ENCODE data around the gene HOXB2. TPM values are rescaled to one million over a fixed set of nuclear protein-coding genes. Genes with fewer than 3 reads are reported as not detected.

HOXB2 gene
- total RNA-seq, 1 experiment from 2014 or later = 0.31 TPM

DNA sequence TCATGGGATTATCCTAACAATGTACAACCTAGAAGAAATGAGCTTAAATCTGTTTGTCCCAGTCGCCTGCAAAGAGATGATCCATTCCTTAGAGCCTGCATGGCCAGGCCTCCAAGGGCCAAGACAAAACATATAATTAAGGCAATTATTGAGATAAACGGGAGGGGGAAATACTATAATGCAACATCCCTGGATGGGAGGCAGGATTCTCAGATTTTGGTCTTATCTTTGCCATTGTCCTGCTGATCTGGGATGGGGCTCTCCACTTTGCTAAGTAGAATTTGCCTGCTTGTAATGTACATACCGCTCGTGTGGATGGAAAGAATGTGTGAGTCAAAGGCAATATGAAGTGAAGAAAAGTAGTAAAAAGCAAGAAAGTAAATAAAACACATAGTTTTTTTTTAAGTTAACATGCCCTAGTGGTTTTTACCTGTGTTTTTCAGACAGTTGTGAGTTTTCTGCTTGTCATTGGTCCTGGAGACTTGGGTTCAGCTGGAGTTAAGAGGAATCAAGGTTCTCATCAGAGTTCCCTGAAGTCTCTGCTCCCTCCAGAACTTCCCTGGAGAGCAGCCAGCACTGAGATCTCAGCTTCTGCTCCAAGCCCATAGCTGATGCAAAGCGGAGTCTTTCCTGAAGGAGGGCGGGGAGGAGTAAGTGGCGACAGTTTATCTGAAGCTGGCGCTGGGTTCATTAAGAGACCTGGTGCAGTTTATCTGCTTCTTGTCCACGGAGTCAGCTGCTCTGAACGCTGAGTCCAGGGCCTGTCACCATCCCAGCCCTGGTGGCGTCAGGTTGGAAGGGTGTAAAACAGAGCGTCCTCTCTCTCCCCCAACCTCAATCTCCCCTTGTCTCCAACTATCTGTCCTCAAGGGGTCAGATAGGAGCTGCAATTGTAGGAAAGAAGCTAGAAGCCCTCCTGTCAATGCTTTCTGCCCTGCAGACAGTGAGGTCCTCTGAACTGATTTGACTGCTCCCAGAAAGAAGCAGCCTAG, 44.2 kb downstream of the HOXB2 start:
- Histone ChIP-seq H3F3A (ENCODE audit: insufficient read depth, low read depth) (peaks cover 59% of the 10 kb centered on the region), H3K79me2 (ENCODE audit: low read depth) (no peaks in the 10 kb centered on the region), H3K36me3 (ENCODE audit: low read depth) (no peaks in the 10 kb centered on the region), H3K9me3 (ENCODE audit: insufficient read depth, low read depth) (no peaks in the 10 kb centered on the region), H3K27ac (no peak overlapping the region), H3K9me2 (ENCODE audit: insufficient read depth) (no peaks in the 10 kb centered on the region), H4K20me1 (ENCODE audit: insufficient read depth) (no peaks in the 10 kb centered on the region), H3K4me1 (replicated peaks; ENCODE audit: insufficient read depth) (peaks cover 78% of the 10 kb centered on the region), H2AFZ (no peak overlapping the region), H3K4me2 (no peak overlapping the region), H3K27me3 (ENCODE audit: insufficient read depth, low read depth) (no peaks in the 10 kb centered on the region), H3K4me3 (no peak overlapping the region)
- ChIA-PET POLR2A (ENCODE audit: unreplicated experiment) (no interaction called here), CTCF (interaction anchor here (0.6 kb wide), 1 partner anchor 29 kb away, joined by 13 read pairs; no protein-coding TSS in a partner anchor)
- DNase-seq = no peak
- BruUV-seq (replicated peaks) = no TSS peak
- TF ChIP-seq EZH2 (IDR thresholded peaks at IDR 0.05; ENCODE audit: low read depth) = no peak
- intact Hi-C loops (cut with micrococcal nuclease; ENCODE audit: unreplicated experiment) = no loop called here

DNA sequence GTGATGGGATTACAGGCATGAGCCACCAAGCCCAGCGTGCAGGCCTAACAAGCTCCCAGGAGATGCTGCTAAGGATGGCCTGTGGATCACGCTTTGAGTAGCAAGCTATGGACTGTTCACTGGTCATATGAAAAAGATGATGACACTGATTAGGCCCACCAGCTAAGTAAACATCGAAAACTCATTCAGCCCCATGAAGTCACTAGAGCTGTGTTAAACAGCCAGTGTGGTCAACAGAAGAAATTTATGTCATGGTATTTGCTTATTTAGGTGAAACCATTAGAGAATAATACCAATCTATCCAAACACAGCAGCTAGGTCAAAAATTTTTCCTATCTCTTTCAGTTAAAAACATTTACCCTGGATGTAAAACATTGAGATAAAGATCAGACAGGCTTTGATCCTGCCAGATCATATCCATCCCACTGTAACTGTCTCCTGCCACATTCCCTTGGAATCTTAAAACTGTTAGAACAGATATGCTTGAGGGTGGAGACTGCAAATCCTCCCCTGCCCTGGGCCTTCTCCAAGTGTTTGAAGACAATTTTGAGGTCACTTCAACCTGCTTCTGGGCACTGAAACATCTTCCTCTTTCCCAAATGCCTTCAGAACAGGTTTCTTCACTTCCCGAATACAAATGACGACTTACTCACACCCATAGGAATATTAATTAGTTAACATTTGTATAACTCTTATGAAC, 45.0 kb downstream of the HOXB2 start:
- no TSS peak for BruUV-seq (replicated peaks)
- Histone ChIP-seq H3K4me3 (no peak overlapping the region), H3F3A (ENCODE audit: insufficient read depth, low read depth) (peaks cover 52% of the 10 kb centered on the region), H2AFZ (no peak overlapping the region), H3K36me3 (ENCODE audit: low read depth) (no peaks in the 10 kb centered on the region), H3K79me2 (ENCODE audit: low read depth) (no peaks in the 10 kb centered on the region), H4K20me1 (ENCODE audit: insufficient read depth) (no peaks in the 10 kb centered on the region), H3K9me3 (ENCODE audit: insufficient read depth, low read depth) (no peaks in the 10 kb centered on the region), H3K27ac (0 out of 2 replicates have a peak overlapping the region, but pooled peaks have one; percentile 79), H3K9me2 (ENCODE audit: insufficient read depth) (no peaks in the 10 kb centered on the region), H3K27me3 (ENCODE audit: insufficient read depth, low read depth) (no peaks in the 10 kb centered on the region), H3K4me1 (replicated peaks; ENCODE audit: insufficient read depth) (peaks cover 78% of the 10 kb centered on the region), H3K4me2 (0 out of 2 replicates have a peak overlapping the region, but pooled peaks have one; percentile 74)
- intact Hi-C loops (cut with micrococcal nuclease; ENCODE audit: unreplicated experiment) = no loop called here
- TF ChIP-seq, protein P1, sequence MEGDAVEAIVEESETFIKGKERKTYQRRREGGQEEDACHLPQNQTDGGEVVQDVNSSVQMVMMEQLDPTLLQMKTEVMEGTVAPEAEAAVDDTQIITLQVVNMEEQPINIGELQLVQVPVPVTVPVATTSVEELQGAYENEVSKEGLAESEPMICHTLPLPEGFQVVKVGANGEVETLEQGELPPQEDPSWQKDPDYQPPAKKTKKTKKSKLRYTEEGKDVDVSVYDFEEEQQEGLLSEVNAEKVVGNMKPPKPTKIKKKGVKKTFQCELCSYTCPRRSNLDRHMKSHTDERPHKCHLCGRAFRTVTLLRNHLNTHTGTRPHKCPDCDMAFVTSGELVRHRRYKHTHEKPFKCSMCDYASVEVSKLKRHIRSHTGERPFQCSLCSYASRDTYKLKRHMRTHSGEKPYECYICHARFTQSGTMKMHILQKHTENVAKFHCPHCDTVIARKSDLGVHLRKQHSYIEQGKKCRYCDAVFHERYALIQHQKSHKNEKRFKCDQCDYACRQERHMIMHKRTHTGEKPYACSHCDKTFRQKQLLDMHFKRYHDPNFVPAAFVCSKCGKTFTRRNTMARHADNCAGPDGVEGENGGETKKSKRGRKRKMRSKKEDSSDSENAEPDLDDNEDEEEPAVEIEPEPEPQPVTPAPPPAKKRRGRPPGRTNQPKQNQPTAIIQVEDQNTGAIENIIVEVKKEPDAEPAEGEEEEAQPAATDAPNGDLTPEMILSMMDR (conservative IDR thresholded peaks at IDR 0.05) = no peak
- no peak for TF ChIP-seq EZH2 (IDR thresholded peaks at IDR 0.05; ENCODE audit: low read depth)
- no peak for DNase-seq
- POLR2A ChIA-PET (ENCODE audit: unreplicated experiment) = no interaction called here
- CTCF ChIA-PET = no interaction called here

DNA sequence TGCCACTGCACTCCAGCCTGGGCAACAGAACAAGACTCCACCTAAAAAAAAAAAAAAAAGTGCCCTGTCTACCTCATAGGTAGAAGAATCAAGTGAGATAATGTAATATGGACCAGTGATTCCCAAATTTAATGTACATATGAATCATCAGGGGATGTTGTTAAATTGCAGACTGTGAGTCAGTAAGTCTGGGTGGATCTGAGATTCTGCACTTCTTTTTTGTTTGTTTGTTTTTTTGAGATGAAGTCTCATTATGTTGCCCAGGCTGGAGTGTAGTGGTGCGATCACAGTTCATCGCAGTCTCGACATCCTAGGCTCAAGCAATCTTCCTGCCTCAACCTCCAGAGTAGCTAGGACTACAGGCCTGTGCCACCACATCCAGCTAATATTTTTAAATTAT, 45.7 kb downstream of the HOXB2 start:
- H3K27ac ChIP-seq = peak overlapping the region; percentile 79; the same call in 1 of the 2 replicates
- peak overlapping the region; percentile 74 for H3K4me2 ChIP-seq
- intact Hi-C loops (cut with micrococcal nuclease; ENCODE audit: unreplicated experiment) = no loop called here
- BruUV-seq (replicated peaks) = no TSS peak
- no peaks in the 10 kb centered on the region for H3K9me2 ChIP-seq (ENCODE audit: insufficient read depth)
- peak in 1 of 2 experiments; percentile 87 for DNase-seq
- H3K79me2 ChIP-seq (ENCODE audit: low read depth) = no peaks in the 10 kb centered on the region
- ChIA-PET CTCF (interaction anchor here (0.9 kb wide), 1 partner anchor 163 kb away, joined by 3 read pairs; no protein-coding TSS in a partner anchor), POLR2A (ENCODE audit: unreplicated experiment) (no interaction called here)
- no peaks in the 10 kb centered on the region for H3K9me3 ChIP-seq (ENCODE audit: insufficient read depth, low read depth)
- no peaks in the 10 kb centered on the region for H4K20me1 ChIP-seq (ENCODE audit: insufficient read depth)
- H2AFZ ChIP-seq = no peak overlapping the region
- peaks cover 53% of the 10 kb centered on the region for H3F3A ChIP-seq (ENCODE audit: insufficient read depth, low read depth)
- H3K4me3 ChIP-seq = no peak overlapping the region
- TF ChIP-seq EZH2 (IDR thresholded peaks at IDR 0.05; ENCODE audit: low read depth) = no peak
- TF ChIP-seq, protein P1 (conservative IDR thresholded peaks at IDR 0.05) = no peak
- peaks cover 78% of the 10 kb centered on the region for H3K4me1 ChIP-seq (replicated peaks; ENCODE audit: insufficient read depth)
- no peaks in the 10 kb centered on the region for H3K36me3 ChIP-seq (ENCODE audit: low read depth)
- H3K27me3 ChIP-seq (ENCODE audit: insufficient read depth, low read depth) = no peaks in the 10 kb centered on the region
